Right atrium auricular region (tissue), 2 donors: ENCODE measurements around the gene SMIM1. TPM values are rescaled to one million over a fixed set of nuclear protein-coding genes. Genes with fewer than 3 reads are reported as not detected.

ENCODE experiments used
- DNase-seq: peaks from one replicate; pipeline ENCODE4 v3.0.0-alpha.2; 2019; ENCODE audit warnings: low spot score
- H3K27ac ChIP-seq, 2 donors: fragments of 200-600 bp; sonication (generic); 1 replicate in 1 of 2; 2 replicates in 1 of 2; pipeline ENCODE4 v1.5.1; 2016 to 2019
- H3K27me3 ChIP-seq, 2 donors: fragments of 200-600 bp; sonication (generic); one replicate each; pipeline versions ENCODE4 v1.5.1 to v1.6.0; 2017 to 2019
- H3K36me3 ChIP-seq: fragments of 200-600 bp; sonication (generic); one replicate; pipeline ENCODE4 v1.5.1; 2016
- H3K4me1 ChIP-seq, 2 donors: fragments of 200-600 bp; sonication (generic); one replicate each; pipeline versions ENCODE4 v1.5.1 to v1.6.0; 2017 to 2019
- H3K4me3 ChIP-seq, 2 donors: fragments of 200-600 bp; sonication (generic); 1 replicate in 1 of 2; 2 replicates in 1 of 2; pipeline ENCODE4 v1.5.1; 2017 to 2019; ENCODE audit warnings: mild to moderate bottlenecking in 1 of 2, moderate library complexity in 1 of 2
- H3K9me3 ChIP-seq, 2 donors: fragments of 200-600 bp; sonication (generic); one replicate each; pipeline ENCODE4 v1.5.1; 2019
- CTCF ChIP-seq, 2 donors: fragments of 200-600 bp; sonication (generic); IDR thresholded peaks; one replicate each; pipeline ENCODE4 v1.5.1; 2019; ENCODE audit warnings: antibody characterized with exemption in 2 of 2
- total RNA-seq, 2 donors: library from RNA; depleted of rRNA; stranded (reverse); fragments of >200 nt; gene quantifications; one replicate each; pipeline ENCODE4 v1.1.0, GENCODE V29; 2016

Gene SMIM1
- total RNA-seq, 2 donors from 2014 or later, result 40.4 to 54.6 TPM

GRCh38 chr1:3778590-3779264 lies 6.2 kb downstream of the SMIM1 start:
- Histone ChIP-seq H3K27me3 (no peaks in the 10 kb centered on the region), H3K9me3 (no peaks in the 10 kb centered on the region), H3K36me3 (peaks cover 48% of the 10 kb centered on the region), H3K27ac (peak overlapping the region in 1 of 2 donors; percentile 15), H3K4me1 (peaks cover 0 to 31% of the 10 kb centered on the region in 2 donors), H3K4me3 (no peak overlapping the region)
- no peak for DNase-seq
- no peak for TF ChIP-seq CTCF (IDR thresholded peaks at IDR 0.05)

- no peak for TF ChIP-seq CTCF (IDR thresholded peaks at IDR 0.05)
- Histone ChIP-seq H3K27ac (no peak overlapping the region), H3K4me3 (no peak overlapping the region), H3K9me3 (no peaks in the 10 kb centered on the region), H3K36me3 (peaks cover 54% of the 10 kb centered on the region), H3K4me1 (peaks cover 0 to 25% of the 10 kb centered on the region in 2 donors), H3K27me3 (no peaks in the 10 kb centered on the region)
- DNase-seq, result no peak
These were observed 6.8 kb downstream of the SMIM1 start for GRCh38 chr1:3779265-3779911.

DNA sequence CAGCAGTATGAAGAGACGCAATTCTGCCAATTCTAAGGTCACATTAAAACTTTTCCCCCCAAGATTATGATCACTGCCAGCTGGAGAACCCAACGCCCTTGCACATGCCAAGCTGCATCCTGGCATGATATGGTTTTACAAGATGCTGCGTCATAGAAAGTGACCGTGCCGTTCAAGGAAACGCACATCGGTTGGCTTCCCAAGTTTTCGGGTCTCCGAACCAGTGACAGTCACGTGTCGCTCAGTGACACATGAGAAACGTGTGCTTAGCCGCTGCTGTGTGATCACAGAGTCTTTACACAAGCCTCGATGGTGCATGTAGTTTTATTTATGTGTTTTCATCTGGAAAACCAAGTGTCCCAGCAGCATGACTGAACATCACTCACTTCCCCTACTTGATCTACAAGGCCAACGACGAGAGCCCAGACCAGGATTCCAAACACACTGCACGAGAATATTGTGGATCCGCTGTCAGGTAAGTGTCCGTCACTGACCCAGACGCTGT lies 7.4 kb downstream of the SMIM1 start:
- peaks cover 60% of the 10 kb centered on the region for H3K36me3 ChIP-seq
- DNase-seq, result no peak
- no peaks in the 10 kb centered on the region for H3K9me3 ChIP-seq
- TF ChIP-seq CTCF (IDR thresholded peaks at IDR 0.05), result no peak
- no peak overlapping the region for H3K27ac ChIP-seq
- H3K27me3 ChIP-seq, result no peaks in the 10 kb centered on the region
- no peak overlapping the region for H3K4me3 ChIP-seq
- peaks cover 0 to 19% of the 10 kb centered on the region in 2 donors for H3K4me1 ChIP-seq

DNA sequence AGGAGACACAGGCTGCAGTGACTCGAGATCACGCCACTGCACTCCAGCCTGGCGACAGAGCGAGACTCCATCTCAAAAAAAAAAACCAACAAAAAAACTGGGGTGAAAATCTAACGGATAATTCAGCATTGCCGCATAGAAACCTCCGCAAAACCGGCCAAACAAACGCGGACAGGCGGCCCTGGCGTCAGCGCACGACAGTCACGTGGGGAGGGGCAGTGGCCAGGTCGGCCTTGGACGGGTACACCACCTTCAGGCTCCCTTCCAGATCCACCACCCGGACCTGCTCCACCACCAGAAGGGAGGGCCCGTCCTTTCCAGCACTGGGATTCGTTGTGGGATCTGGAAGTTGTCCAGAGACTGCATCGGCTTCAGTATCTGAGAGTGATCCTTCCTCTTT lies 8.4 kb downstream of the SMIM1 start:
- TF ChIP-seq CTCF (IDR thresholded peaks at IDR 0.05), result no peak
- peaks cover 0 to 10% of the 10 kb centered on the region in 2 donors for H3K4me1 ChIP-seq
- no peaks in the 10 kb centered on the region for H3K9me3 ChIP-seq
- H3K27me3 ChIP-seq, result no peaks in the 10 kb centered on the region
- no peak for DNase-seq
- no peak overlapping the region for H3K27ac ChIP-seq
- H3K36me3 ChIP-seq, result peaks cover 62% of the 10 kb centered on the region
- H3K4me3 ChIP-seq, result no peak overlapping the region

GRCh38 chr1:3783651-3784474 lies 11.3 kb downstream of the SMIM1 start:
- DNase-seq, result no peak
- TF ChIP-seq CTCF (IDR thresholded peaks at IDR 0.05), result no peak

More at GRCh38 chr1:3783651-3784474, 11.3 kb downstream of the SMIM1 start:
- Histone ChIP-seq H3K27me3 (no peaks in the 10 kb centered on the region), H3K9me3 (no peaks in the 10 kb centered on the region), H3K4me3 (no peak overlapping the region), H3K27ac (no peak overlapping the region), H3K36me3 (peaks cover 77% of the 10 kb centered on the region), H3K4me1 (peaks cover 0 to 5% of the 10 kb centered on the region in 2 donors)
